Renal cortex interstitium (tissue), 15 donors: ENCODE results near the gene PNMA1. TPM values are rescaled to one million over a fixed set of nuclear protein-coding genes. Genes with fewer than 3 reads are reported as not detected.

Source experiments
- DNase-seq, 11 donors: peaks; one replicate each; pipeline ENCODE4 v3.0.0-alpha.2; 2013; ENCODE audit warnings: low read depth in 9 of 11, low spot score in 4 of 11; ENCODE audit errors: extremely low read depth in 1 of 11
- long read RNA-seq, 16 experiments: transcript quantifications; one replicate each; lab custom pipeline, GENCODE V29; 2026
- polyA plus RNA-seq, 3 donors: library from polyadenylated mRNA; unstranded; fragments of 120-200 nt; gene quantifications; one replicate each; pipeline ENCODE4 v1.2.1, GENCODE V29; 2013; ENCODE audit not compliant: insufficient read length in 3 of 3

The PNMA1 gene
- 10 to 100 TPM; 79.5 to 96.4 (median 90.5) TPM for polyA plus RNA-seq
- long read RNA-seq, donor 1, transcript PNMA1-201 (1 exons, 2,590 nt), result major isoform, 94 of 94 reads
- long read RNA-seq, donor 1, partial matches to known transcripts, result 0 of 94 reads
- long read RNA-seq, donor 1, other reads (novel, unspliced or antisense), result 0 of 94 reads
- long read RNA-seq, donor 2, transcript PNMA1-201 (1 exons, 2,590 nt), result major isoform, 79 of 79 reads
- long read RNA-seq, donor 2, partial matches to known transcripts, result 0 of 79 reads
- long read RNA-seq, donor 2, other reads (novel, unspliced or antisense), result 0 of 79 reads
- long read RNA-seq, donor 3, transcript PNMA1-201 (1 exons, 2,590 nt), result major isoform, 144 of 144 reads
- long read RNA-seq, donor 3, partial matches to known transcripts, result 0 of 144 reads
- long read RNA-seq, donor 3, other reads (novel, unspliced or antisense), result 0 of 144 reads
- long read RNA-seq, donor 4, transcript PNMA1-201 (1 exons, 2,590 nt), result major isoform, 71 of 71 reads
- long read RNA-seq, donor 4, partial matches to known transcripts, result 0 of 71 reads
- long read RNA-seq, donor 4, other reads (novel, unspliced or antisense), result 0 of 71 reads
- long read RNA-seq, donor 5, result 0 reads
- long read RNA-seq, donor 6, transcript PNMA1-201 (1 exons, 2,590 nt), result major isoform, 112 of 112 reads
- long read RNA-seq, donor 6, partial matches to known transcripts, result 0 of 112 reads
- long read RNA-seq, donor 6, other reads (novel, unspliced or antisense), result 0 of 112 reads
- long read RNA-seq, donor 7, transcript PNMA1-201 (1 exons, 2,590 nt), result major isoform, 141 of 141 reads
- long read RNA-seq, donor 7, partial matches to known transcripts, result 0 of 141 reads
- long read RNA-seq, donor 7, other reads (novel, unspliced or antisense), result 0 of 141 reads
- long read RNA-seq, donor 8, result 0 reads
- long read RNA-seq, donor 9, transcript PNMA1-201 (1 exons, 2,590 nt), result major isoform, 94 of 94 reads
- long read RNA-seq, donor 9, partial matches to known transcripts, result 0 of 94 reads
- long read RNA-seq, donor 9, other reads (novel, unspliced or antisense), result 0 of 94 reads
- long read RNA-seq, donor 10, transcript PNMA1-201 (1 exons, 2,590 nt), result major isoform, 118 of 118 reads
- long read RNA-seq, donor 10, partial matches to known transcripts, result 0 of 118 reads
- long read RNA-seq, donor 10, other reads (novel, unspliced or antisense), result 0 of 118 reads
- long read RNA-seq, donor 11, transcript PNMA1-201 (1 exons, 2,590 nt), result major isoform, 89 of 89 reads
- long read RNA-seq, donor 11, partial matches to known transcripts, result 0 of 89 reads
- long read RNA-seq, donor 11, other reads (novel, unspliced or antisense), result 0 of 89 reads
- long read RNA-seq, donor 12, transcript PNMA1-201 (1 exons, 2,590 nt), result major isoform, 38 of 38 reads
- long read RNA-seq, donor 12, partial matches to known transcripts, result 0 of 38 reads
- long read RNA-seq, donor 12, other reads (novel, unspliced or antisense), result 0 of 38 reads
- long read RNA-seq, donor 13, result 0 reads
- long read RNA-seq, donor 14, transcript PNMA1-201 (1 exons, 2,590 nt), result major isoform, 59 of 59 reads
- long read RNA-seq, donor 14, partial matches to known transcripts, result 0 of 59 reads
- long read RNA-seq, donor 14, other reads (novel, unspliced or antisense), result 0 of 59 reads
- long read RNA-seq, donor 15, transcript PNMA1-201 (1 exons, 2,590 nt), result major isoform, 43 of 43 reads
- long read RNA-seq, donor 15, partial matches to known transcripts, result 0 of 43 reads
- long read RNA-seq, donor 15, other reads (novel, unspliced or antisense), result 0 of 43 reads
- long read RNA-seq, donor 16, transcript PNMA1-201 (1 exons, 2,590 nt), result major isoform, 223 of 223 reads
- long read RNA-seq, donor 16, partial matches to known transcripts, result 0 of 223 reads
- long read RNA-seq, donor 16, other reads (novel, unspliced or antisense), result 0 of 223 reads

- peak in 9 of 11 donors; percentile 64 to 86 (median 84) for DNase-seq
These were observed at the start of gene PNMA1 for GRCh38 chr14:73713803-73714655. Gene PNMA1 (minus strand): TSS chr14:73714384. CDS start chr14:73713639, 745 bp downstream.

- no peak for DNase-seq
These were observed 49.2 kb upstream of the PNMA1 start for GRCh38 chr14:73763396-73763795.

- DNase-seq, result no peak
These were observed 48.2 kb upstream of the PNMA1 start for GRCh38 chr14:73762375-73762822.

- no peak for DNase-seq
These were observed 47.6 kb upstream of the PNMA1 start for GRCh38 chr14:73761618-73762355.

- no peak for DNase-seq
These were observed 46.7 kb upstream of the PNMA1 start for GRCh38 chr14:73760598-73761586.

- peak; percentile 77 to 95 (median 90) for DNase-seq
These were observed 45.8 kb upstream of the PNMA1 start for GRCh38 chr14:73759714-73760597.

- DNase-seq, result no peak
These were observed 45.1 kb upstream of the PNMA1 start for GRCh38 chr14:73759183-73759713.

- DNase-seq, result no peak
These were observed 44.4 kb upstream of the PNMA1 start for GRCh38 chr14:73758392-73759182.

- DNase-seq, result no peak
These were observed 43.8 kb upstream of the PNMA1 start for GRCh38 chr14:73757876-73758391.

- DNase-seq, result no peak
These were observed 43.2 kb upstream of the PNMA1 start for GRCh38 chr14:73757381-73757780.

GRCh38 chr14:73755434-73756014 is 41.3 kb upstream of the PNMA1 start:
- no peak for DNase-seq

GRCh38 chr14:73754911-73755360 is 40.8 kb upstream of the PNMA1 start:
- DNase-seq, result no peak
